ENCODE results near the gene SPACDR.

SPACDR gene

DNA sequence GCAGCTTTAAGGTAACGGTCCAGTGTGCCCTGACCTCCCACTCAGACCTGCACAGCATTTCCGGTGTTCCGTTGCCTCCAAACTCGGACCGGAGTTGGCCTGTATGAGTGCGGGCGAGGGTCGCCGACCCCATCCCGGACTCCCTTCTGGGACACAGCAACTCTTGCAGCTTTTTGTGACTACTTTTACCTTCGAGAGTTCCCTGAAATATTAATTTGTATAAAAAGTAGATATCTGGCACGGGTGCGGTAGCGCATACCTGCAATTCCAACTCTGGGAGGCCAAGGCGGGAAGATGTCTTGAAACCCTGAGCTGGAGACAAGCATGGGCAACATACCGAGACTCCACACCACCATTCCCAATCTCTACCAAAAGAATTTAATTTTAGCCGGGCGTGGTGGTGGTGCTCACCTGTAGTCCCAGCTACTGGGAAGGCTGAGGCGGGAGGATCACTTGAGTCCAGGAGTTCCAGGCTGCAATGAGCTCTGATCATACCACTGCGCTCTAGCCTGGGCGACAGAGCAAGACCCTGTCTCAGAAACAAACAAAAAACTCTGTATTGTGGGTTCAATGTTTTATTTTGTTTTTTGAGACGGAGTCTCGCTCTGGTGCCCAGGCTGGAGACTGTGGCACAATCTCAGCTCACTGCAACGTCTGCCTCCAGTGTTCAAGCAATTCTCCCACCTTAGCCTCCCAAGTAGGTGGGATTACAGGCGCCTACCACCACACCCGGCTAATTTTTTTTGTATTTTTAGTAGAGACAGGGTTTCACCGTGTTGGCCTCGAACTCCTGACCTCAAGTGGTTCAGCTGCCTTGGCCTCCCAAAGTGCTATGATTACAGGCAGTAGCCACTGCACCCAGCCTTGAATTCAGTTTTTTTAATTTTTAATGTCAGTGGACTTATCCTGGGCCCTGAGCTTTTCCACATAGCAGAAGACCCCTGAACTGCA lies 26.6 kb downstream of the SPACDR start:
- H3K27ac Mint-ChIP-seq = no peak overlapping the region
- H3K9me3 Mint-ChIP-seq = no peaks in the 10 kb centered on the region
- H3K4me1 Mint-ChIP-seq (ENCODE audit: low read depth) = peaks cover 26% of the 10 kb centered on the region
- H3K36me3 Mint-ChIP-seq (ENCODE audit: low read depth) = peaks cover 28% of the 10 kb centered on the region
- no peaks in the 10 kb centered on the region for H3K27me3 Mint-ChIP-seq (ENCODE audit: low read depth)
- H3K4me3 Mint-ChIP-seq = peak overlapping the region; percentile 28

GRCh38 chr7:100435401-100436304 lies 28.4 kb downstream of the SPACDR start:
- Mint-ChIP-seq H3K4me3 (peak overlapping the region; percentile 89), H3K27ac (peak overlapping the region; percentile 87), H3K36me3 (ENCODE audit: low read depth) (peaks cover 33% of the 10 kb centered on the region), H3K9me3 (no peaks in the 10 kb centered on the region), H3K4me1 (ENCODE audit: low read depth) (peaks cover 37% of the 10 kb centered on the region), H3K27me3 (ENCODE audit: low read depth) (no peaks in the 10 kb centered on the region)

GRCh38 chr7:100434297-100435144 lies 29.5 kb downstream of the SPACDR start:
- peaks cover 35% of the 10 kb centered on the region for H3K36me3 Mint-ChIP-seq (ENCODE audit: low read depth)
- H3K27ac Mint-ChIP-seq = peak overlapping the region; percentile 87
- peaks cover 2% of the 10 kb centered on the region for H3K27me3 Mint-ChIP-seq (ENCODE audit: low read depth)
- no peaks in the 10 kb centered on the region for H3K9me3 Mint-ChIP-seq
- H3K4me1 Mint-ChIP-seq (ENCODE audit: low read depth) = peaks cover 42% of the 10 kb centered on the region
- peak overlapping the region; percentile 89 for H3K4me3 Mint-ChIP-seq

DNA sequence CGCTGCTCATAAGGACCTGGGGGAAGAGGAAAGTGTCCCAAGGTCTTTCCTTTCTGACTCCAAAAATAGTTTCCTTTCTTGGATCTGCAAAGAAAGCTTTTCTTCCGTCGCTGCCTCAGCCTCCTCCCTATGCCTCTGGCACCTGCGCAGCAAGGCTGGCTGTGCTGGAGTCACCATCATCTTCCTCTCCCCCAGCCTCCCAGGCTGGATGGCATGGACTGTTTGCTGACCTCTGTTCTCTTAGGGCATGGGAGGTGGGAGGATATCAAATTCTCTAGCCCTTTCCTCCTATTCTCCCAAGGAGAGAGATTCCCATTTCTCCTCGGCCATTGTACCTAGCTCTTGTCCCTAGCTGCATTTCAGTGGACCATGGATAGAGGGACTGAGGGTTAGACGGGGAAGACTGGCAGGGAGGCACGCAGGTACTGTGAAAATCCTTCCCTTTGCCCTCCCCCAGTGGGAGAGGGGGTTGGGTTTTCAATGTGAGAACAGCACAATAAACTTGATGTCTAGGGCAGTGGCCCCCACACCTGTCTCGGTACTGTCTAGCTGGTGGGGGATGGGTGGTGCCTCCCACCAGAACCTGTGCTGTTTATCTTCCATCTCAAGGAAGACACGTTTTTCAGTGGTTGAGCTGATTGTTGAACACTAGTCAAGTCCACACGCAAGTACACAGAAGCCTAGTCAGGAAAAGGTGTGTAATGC lies 30.3 kb downstream of the SPACDR start:
- peaks cover 39% of the 10 kb centered on the region for H3K36me3 Mint-ChIP-seq (ENCODE audit: low read depth)
- H3K27ac Mint-ChIP-seq = peak overlapping the region; percentile 60
- no peaks in the 10 kb centered on the region for H3K9me3 Mint-ChIP-seq
- H3K4me3 Mint-ChIP-seq = peak overlapping the region; percentile 25
- peaks cover 46% of the 10 kb centered on the region for H3K4me1 Mint-ChIP-seq (ENCODE audit: low read depth)
- peaks cover 6% of the 10 kb centered on the region for H3K27me3 Mint-ChIP-seq (ENCODE audit: low read depth)

GRCh38 chr7:100433276-100433591 lies 30.8 kb downstream of the SPACDR start:
- Mint-ChIP-seq H3K27ac (peak overlapping the region; percentile 60), H3K36me3 (ENCODE audit: low read depth) (peaks cover 39% of the 10 kb centered on the region), H3K9me3 (no peaks in the 10 kb centered on the region), H3K27me3 (ENCODE audit: low read depth) (peaks cover 6% of the 10 kb centered on the region), H3K4me3 (peak overlapping the region; percentile 10), H3K4me1 (ENCODE audit: low read depth) (peaks cover 46% of the 10 kb centered on the region)

GRCh38 chr7:100432621-100433275 lies 31.3 kb downstream of the SPACDR start:
- Mint-ChIP-seq H3K4me1 (ENCODE audit: low read depth) (peaks cover 46% of the 10 kb centered on the region), H3K9me3 (no peaks in the 10 kb centered on the region), H3K27ac (no peak overlapping the region), H3K36me3 (ENCODE audit: low read depth) (peaks cover 41% of the 10 kb centered on the region), H3K4me3 (peak overlapping the region; percentile 10), H3K27me3 (ENCODE audit: low read depth) (peaks cover 6% of the 10 kb centered on the region)

- peaks cover 41% of the 10 kb centered on the region for H3K36me3 Mint-ChIP-seq (ENCODE audit: low read depth)
These were observed 32.0 kb downstream of the SPACDR start for GRCh38 chr7:100432053-100432452.

DNA sequence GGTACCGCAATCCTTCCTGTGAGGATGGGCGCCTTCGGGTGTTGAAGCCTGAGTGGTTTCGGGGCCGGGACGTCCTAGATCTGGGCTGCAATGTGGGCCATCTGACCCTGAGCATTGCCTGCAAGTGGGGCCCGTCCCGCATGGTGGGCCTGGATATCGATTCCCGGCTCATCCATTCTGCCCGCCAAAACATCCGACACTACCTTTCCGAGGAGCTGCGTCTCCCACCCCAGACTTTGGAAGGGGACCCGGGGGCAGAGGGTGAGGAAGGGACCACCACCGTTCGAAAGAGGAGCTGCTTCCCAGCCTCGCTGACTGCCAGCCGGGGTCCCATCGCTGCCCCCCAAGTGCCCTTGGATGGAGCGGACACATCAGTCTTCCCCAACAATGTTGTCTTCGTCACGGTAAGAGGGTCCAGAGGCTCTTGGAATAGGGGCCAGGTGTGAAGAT lies 32.7 kb downstream of the SPACDR start:
- H3K27ac Mint-ChIP-seq = peak overlapping the region; percentile 69
- peak overlapping the region; percentile 65 for H3K4me3 Mint-ChIP-seq
- peaks cover 39% of the 10 kb centered on the region for H3K36me3 Mint-ChIP-seq (ENCODE audit: low read depth)
- H3K27me3 Mint-ChIP-seq (ENCODE audit: low read depth) = peaks cover 6% of the 10 kb centered on the region
- no peaks in the 10 kb centered on the region for H3K9me3 Mint-ChIP-seq
- peaks cover 46% of the 10 kb centered on the region for H3K4me1 Mint-ChIP-seq (ENCODE audit: low read depth)

More at GRCh38 chr7:100432053-100432452, 32.0 kb downstream of the SPACDR start:
- Mint-ChIP-seq H3K9me3 (no peaks in the 10 kb centered on the region), H3K27ac (peak overlapping the region; percentile 69), H3K4me1 (ENCODE audit: low read depth) (peaks cover 46% of the 10 kb centered on the region), H3K27me3 (ENCODE audit: low read depth) (peaks cover 6% of the 10 kb centered on the region), H3K4me3 (peak overlapping the region; percentile 65)

DNA sequence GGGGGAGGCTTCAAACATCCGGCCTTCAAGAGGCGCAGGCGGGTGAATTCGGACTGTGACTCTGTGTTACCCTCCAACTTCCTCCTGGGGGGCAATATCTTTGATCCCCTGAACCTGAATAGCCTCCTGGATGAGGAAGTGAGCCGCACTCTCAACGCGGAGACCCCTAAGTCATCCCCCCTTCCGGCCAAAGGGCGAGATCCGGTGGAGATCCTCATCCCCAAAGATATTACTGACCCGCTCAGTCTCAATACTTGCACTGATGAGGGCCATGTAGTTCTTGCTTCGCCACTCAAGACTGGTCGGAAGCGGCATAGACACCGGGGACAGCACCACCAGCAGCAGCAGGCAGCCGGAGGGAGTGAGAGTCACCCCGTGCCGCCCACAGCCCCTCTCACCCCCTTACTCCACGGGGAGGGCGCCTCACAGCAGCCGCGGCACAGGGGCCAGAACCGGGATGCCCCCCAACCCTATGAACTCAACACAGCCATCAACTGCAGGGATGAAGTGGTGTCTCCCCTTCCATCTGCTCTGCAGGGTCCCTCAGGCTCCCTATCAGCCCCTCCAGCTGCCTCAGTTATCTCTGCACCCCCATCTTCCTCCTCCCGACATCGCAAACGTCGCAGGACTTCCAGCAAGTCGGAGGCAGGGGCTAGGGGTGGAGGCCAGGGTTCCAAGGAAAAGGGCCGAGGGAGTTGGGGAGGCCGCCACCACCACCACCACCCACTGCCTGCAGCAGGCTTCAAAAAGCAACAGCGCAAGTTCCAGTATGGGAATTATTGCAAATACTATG lies 33.4 kb downstream of the SPACDR start:
- H3K27ac Mint-ChIP-seq = peak overlapping the region; percentile 95
- H3K4me3 Mint-ChIP-seq = peak overlapping the region; percentile 91
- peaks cover 10% of the 10 kb centered on the region for H3K27me3 Mint-ChIP-seq (ENCODE audit: low read depth)
- H3K36me3 Mint-ChIP-seq (ENCODE audit: low read depth) = peaks cover 37% of the 10 kb centered on the region
- H3K4me1 Mint-ChIP-seq (ENCODE audit: low read depth) = peaks cover 46% of the 10 kb centered on the region
- no peaks in the 10 kb centered on the region for H3K9me3 Mint-ChIP-seq

DNA sequence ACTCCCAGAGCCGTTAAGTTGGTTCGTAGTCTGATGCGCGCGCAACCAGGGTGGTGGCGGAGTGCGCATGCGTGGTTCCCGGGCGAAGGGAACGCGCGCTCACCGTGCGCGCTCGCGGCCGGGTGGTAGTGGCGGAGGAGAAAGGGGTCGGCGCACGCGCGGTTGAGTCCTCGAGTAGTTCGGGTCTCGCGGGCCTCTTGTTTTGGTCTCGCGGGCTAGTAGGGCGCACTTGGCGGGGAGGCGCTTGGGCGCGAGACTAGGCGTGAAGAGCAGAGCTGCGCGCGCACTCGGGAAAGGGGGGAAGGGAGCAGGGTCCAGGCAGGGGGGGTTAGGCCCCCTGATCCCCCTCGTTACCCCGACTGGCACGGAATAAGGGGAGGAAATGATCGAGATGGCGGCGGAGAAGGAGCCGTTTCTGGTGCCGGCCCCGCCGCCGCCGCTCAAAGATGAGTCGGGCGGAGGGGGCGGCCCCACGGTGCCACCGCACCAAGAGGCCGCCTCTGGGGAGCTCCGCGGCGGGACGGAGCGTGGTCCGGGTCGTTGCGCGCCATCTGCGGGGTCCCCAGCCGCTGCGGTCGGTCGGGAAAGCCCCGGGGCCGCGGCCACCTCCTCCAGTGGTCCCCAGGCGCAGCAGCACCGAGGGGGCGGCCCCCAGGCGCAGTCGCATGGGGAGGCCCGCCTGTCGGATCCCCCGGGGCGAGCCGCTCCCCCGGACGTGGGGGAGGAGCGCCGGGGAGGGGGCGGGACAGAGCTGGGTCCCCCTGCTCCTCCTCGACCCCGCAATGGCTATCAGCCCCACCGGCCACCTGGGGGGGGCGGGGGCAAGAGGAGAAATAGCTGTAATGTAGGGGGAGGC lies 34.2 kb downstream of the SPACDR start, which contains the start of gene MEPCE:
MEPCE (plus strand) TSS at position 195 of the 856 bp plus-strand sequence; CDS start at position 383, 188 bp downstream.
- Mint-ChIP-seq H3K36me3 (ENCODE audit: low read depth) (peaks cover 30% of the 10 kb centered on the region), H3K9me3 (no peaks in the 10 kb centered on the region), H3K4me1 (ENCODE audit: low read depth) (peaks cover 41% of the 10 kb centered on the region), H3K27me3 (ENCODE audit: low read depth) (peaks cover 10% of the 10 kb centered on the region), H3K4me3 (peak within 1 kb of the TSS; percentile 94), H3K27ac (peak within 1 kb of the TSS; percentile 100)

- Mint-ChIP-seq H3K27ac (peak overlapping the region; percentile 100), H3K36me3 (ENCODE audit: low read depth) (peaks cover 24% of the 10 kb centered on the region), H3K27me3 (ENCODE audit: low read depth) (peaks cover 10% of the 10 kb centered on the region), H3K9me3 (no peaks in the 10 kb centered on the region), H3K4me3 (peak overlapping the region; percentile 94), H3K4me1 (ENCODE audit: low read depth) (peaks cover 34% of the 10 kb centered on the region)
These were observed 35.0 kb downstream of the SPACDR start for GRCh38 chr7:100428967-100429636.

Data from T-helper 1 cell treated with Interleukin-12 subunit alpha and Interleukin-12 subunit beta and Interleukin-4 antibody, amounts not matched to agents 30 μg/mL and 1 μg/mL, for 36 hours (primary cell).